Measurements from ENCODE around the gene MFAP4.
A peak's percentile ranks its signal among the peaks of the same experiment; 100 is the strongest.
"Not testable (repeated sequence)": the region's sequence is repeated elsewhere in the genome, so short reads cannot be mapped to it uniquely, and the experiment has no call there.

MFAP4 gene

DNA sequence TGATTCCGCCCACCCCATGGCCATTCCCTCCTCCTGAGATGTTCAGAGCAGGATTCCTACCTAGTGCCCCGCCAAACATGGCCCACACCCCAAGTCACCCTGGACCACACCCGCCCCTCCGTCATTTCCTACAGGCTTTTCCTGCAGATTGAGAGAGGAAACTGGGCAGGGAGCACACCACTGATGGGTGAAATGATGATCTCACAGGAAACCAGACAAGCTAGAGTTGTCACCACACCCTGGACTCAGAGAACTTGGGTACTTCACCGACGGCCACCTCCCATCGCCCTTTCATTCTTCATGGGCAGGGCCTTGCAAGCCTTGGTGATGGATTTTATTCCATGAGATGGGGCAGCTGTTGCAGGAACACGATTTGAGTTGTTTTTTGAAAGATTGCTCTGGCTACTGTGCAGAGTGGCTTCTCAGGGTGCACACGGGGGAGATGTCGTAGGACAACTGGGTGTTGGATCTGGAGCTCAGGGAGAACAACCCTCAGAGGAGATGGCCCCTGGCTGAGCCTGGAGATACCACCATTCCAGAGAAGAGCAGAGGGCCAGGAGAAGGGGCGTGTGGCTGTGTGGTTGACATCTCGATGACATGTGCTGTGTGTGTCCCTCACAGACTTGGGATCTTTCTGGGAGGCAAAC is 17.0 kb downstream of the MFAP4 start:
- DNase-seq = peak; percentile 43

DNA sequence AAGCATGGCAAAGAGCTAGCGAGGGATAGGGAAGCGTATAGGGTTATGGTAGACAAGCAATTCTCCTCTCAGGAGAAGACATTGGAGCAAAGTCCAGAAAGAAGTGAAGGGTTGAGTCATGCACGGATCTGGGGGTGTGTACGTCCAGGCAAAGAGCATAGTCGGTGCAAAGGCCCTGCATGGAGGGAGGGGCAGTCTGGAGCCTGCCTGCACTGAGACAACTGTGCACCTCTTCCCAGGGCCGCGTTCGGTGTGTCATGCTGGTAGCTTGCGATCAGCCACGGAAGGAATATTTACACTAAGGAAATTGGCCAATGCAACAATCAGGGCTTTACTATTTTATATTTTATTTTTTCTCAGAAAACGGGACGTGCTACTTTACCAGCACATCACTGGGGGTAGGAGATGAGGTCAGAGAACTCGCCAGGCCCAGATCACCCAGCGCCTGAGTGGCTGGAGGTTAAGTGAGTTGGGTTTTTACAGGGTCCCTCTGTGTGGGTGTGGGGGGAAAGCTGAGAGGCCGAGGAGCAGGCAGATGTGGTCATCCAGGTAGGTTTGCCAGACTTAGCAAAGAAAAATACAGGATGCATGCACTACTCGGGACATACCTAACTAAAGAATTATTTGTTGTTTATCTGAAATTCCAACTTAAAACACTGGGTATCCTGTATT is 17.7 kb downstream of the MFAP4 start:
- DNase-seq = no peak

DNA sequence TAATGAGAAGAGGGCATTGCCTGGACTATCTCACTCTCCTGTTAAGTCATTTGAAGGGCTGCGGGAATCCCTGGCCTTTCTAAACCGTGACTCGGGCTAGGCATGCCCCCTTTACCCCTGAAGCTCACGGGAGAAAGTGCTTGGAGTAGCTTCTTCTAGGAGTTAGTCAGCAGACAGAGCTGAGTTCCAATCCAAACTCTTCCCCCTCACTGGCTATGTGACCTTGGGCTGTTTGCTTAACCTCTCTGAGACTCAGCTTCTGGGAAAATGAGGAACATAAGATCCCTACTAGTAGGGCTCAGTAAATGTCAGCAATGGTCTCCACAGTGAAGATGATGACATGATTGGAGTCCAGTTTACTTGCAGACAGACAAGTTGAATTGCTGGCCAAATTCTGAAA is 18.8 kb downstream of the MFAP4 start:
- no peak for DNase-seq

- DNase-seq = no peak
These were observed 20.4 kb downstream of the MFAP4 start for GRCh38 chr17:19366637-19366972.

DNA sequence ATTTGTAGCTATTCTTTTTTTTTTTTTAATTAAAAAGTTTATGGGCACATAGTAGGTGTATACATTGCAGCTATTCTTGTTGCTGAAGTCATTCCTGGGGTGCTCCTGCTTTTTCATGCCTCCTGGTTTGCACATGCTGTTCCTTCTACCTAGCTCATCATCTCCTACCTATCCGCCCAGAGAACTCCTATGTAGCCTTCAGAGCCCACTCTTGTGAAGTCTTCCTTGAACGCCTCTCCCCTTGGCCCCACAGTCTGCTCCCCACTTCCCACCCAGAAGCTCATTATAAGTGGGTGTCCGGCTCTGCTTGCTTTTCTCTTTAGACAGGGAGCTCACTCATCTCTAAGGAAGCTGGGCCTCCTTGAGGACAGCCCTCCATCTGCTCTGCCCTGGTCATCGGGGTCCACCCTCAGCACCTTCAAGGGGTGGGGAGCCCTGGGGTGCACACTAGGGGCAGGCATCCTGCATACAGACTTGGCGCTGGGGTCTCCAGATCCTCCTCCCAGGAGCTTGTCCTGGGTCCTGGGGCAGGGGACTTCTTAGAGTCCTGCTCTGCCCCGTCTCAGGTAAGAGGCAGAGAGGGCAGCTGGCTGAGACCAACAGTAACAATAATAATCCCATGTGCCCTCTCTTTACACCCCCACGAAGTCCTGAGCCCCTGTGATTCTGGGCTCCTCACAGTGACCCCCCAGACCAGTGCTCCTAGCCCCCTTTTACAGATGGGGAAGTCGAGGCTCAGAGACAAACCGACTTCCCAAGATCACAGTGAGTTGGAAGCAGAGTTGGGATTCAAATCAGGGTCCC is 21.0 kb downstream of the MFAP4 start:
- DNase-seq = no peak

DNA sequence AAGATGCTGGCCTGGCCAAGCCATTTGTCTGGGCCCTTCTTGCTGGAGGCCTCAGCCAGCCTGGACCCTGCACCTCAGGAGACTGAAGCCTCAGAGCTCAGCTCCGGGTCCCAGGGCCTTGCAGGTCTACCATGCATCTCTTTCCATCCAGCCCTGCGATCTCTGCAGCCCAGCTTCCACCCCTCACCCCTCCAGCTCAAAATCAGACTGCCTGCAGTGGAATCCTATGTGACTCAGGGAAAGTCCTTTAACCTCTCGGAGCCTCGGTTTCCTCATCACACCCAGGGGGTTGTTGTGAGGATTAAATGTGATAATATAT is 21.5 kb downstream of the MFAP4 start:
- DNase-seq = no peak

DNA sequence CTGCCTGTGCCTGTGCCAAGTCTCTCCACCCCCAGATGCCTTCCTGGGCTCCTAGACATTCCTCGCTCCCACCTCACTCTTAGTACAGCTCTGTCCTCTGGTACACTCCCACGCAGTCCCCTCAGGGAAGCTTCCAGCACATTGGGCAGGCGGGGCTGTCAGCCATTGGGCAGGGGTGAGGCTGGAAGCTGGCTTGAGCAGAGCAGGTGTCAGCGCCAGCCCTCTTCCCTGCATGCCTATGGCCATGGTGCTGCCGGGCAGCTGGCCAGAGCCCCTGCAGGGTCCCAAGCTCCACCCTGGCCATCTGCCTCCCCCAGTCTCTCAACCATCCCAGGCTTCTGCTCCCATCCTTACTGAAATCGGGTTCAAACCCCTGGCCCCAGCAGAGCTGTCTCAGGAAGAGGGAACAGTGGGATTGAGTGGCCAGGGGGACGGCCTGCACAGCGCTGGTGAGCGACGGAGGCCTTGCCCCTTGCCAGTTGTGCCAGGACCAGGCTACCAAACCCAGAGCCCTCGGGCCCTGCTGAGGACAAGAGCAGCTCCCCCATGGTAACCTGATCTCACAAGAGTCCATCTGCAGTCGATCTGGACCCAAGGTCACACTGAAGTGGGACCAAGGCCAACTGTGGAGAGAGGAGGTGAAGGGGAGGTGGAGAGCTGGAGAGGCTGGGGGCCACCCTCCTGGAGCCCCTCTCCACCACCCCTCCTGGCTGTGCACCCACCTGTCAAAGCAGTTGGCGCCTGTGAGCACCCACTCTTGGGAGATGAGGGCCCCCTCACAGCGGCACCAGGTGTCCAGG is 22.1 kb downstream of the MFAP4 start:
- no peak for DNase-seq

GRCh38 chr17:19363460-19364035 is 23.4 kb downstream of the MFAP4 start:
- no peak for DNase-seq

DNA sequence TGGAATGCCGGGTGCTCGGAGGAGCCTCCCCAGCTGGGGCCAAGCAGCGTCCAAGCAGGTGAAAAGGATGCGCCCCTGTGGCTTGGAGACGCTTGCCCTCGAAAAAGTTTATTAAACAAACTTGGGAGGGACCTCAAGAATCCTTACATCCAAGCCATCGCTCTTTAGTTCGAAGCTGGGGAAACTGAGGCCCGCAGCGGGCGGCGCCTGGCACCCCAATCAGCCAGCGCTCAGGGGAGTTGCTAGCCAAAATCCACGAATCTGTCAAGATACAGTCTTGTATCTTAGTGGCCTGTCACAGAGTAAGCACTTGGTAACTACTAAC is 23.9 kb downstream of the MFAP4 start:
- DNase-seq = no peak

- DNase-seq = peak; percentile 93
These were observed 24.5 kb downstream of the MFAP4 start, which contains the start of gene B9D1 for GRCh38 chr17:19362277-19363113. Gene B9D1 (minus strand): TSS chr17:19362723. CDS start chr17:19362569, 154 bp downstream.

DNA sequence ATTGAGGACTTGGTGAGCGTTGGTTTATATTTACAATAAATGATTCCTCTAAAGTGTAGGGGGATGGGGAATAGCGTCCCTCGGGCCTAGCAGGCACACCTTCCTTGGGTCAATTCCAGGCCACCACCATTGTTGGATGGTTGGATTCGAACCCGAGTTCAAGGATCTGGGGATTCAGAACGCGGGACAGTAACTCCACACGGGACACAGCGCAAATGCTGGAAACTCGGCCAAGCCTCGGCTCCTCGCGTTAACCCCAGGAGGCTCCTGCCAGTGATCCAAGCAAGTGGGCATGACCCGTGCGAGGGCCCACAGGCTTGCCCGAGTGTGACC is 25.1 kb downstream of the MFAP4 start:
- no peak for DNase-seq

- no peak for DNase-seq
These were observed 25.7 kb downstream of the MFAP4 start for GRCh38 chr17:19361326-19361725.

GRCh38 chr17:19360772-19361171 is 26.2 kb downstream of the MFAP4 start:
- no peak for DNase-seq

DNA sequence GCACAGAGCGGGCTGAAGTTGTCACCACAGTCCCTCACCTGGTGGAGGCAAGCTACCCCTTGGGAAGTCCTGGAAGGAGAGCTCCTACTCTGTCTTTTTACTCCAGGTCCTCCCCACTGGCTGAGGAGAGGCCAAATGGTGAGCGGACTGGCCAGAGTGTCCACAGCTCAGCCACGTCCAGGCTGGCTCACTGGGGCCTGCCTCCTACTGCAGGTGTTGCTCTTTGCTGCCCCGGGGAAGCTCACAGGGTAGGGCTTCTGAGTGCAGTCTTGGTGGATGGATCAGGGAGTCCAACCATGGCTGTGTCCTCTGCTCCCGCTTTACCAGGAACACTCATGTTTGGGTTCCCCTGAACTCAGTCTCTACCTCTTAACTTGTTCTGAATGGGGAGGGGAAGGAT is 27.1 kb downstream of the MFAP4 start:
- no peak for DNase-seq

- no peak for DNase-seq
These were observed 27.8 kb downstream of the MFAP4 start for GRCh38 chr17:19359151-19359550.

GRCh38 chr17:19357761-19358160 is 29.2 kb downstream of the MFAP4 start:
- DNase-seq = no peak

DNA sequence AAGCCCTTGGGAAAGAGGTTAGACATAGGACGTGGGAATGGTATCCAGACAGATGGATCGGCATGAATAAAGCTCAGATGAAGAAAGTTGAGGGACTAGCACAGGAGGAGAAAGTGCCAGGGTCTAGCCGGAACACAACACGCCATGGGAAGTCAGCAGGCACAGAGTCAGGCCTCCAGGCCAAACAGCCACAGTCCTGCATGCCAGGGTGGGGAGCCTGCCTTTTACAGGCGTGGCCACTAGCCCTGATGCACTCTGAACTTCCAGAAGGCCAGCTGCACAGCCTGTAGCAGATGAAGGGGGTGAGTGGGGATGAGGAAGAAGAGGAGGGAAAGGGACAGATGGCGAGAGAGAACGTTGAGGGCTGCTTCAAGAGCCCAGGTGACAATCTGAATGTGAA is 29.6 kb downstream of the MFAP4 start:
- no peak for DNase-seq

DNA sequence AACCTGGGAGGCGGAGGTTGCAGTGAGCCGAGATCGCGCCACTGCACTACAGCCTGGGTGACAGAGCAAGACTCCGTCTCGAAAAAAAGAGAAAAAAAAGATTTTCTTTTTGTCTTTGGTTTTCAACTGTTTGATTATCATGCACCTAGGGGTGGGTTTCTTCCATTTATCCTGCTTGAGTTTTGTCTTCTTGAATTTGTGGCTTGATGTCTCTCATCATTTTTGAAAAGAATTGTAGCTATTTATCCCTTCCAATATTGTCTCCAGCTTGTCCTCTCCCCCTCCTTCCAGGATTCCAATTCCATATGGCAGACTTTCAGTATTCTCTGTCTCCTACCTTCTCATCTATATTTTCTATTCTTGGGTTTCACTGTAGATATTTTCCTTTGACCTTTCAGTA is 32.2 kb downstream of the MFAP4 start:
- DNase-seq = no peak

- not testable (repeated sequence) for DNase-seq
These were observed 33.6 kb downstream of the MFAP4 start for GRCh38 chr17:19353401-19353800.

DNA sequence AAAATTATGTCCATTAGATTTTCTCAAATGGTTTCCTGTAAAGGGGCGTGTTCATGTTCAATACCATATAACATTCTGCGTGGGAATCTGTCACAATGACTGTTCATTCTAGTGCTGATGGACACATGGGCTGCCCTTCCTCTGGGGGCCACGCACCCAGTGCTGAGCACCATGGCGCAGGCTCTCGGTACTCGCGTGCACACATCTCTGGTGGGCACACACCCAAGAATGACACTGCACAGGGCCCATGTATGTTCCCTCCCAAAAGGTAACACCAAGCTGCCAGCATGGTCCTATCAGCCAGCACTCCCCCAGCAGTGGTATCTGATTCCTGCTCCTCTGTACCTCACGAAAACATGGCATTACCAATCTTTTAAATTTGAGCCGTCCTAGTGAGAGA is 38.2 kb downstream of the MFAP4 start:
- DNase-seq = no peak

GRCh38 chr17:19348081-19348650 is 38.8 kb downstream of the MFAP4 start:
- peak; percentile 42 for DNase-seq

All from islet precursor cell (in vitro differentiated cells).